ENCODE results near the gene CGAS.
"Not testable (repeated sequence)": the region's sequence is repeated elsewhere in the genome, so short reads cannot be mapped to it uniquely, and the experiment has no call there.

Gene CGAS

GRCh38 chr6:73452107-73452461 is at the start of gene CGAS:
Gene CGAS (minus strand): TSS chr6:73452297. CDS start chr6:73452181, 116 bp downstream.
- no peak for DNase-seq

DNA sequence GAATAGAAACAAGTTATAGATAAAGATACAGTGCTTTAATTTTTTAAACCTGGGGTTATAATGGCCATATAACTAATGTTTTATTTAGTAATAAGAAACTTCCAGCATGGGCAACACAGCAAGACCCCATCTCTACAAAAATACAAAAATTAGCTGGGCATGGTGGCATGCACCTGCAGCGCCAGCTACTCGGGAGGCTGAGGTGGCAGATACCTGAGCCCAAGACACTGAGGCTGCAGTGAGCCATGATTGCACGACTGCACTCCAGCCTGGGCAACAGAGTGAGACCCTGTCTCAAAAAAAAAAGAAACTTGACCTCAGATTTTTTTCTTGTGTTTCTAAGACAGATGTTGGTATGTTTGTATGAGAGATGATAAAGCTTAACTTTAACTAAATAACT is 45.8 kb upstream of the CGAS start:
- no peak for DNase-seq

DNA sequence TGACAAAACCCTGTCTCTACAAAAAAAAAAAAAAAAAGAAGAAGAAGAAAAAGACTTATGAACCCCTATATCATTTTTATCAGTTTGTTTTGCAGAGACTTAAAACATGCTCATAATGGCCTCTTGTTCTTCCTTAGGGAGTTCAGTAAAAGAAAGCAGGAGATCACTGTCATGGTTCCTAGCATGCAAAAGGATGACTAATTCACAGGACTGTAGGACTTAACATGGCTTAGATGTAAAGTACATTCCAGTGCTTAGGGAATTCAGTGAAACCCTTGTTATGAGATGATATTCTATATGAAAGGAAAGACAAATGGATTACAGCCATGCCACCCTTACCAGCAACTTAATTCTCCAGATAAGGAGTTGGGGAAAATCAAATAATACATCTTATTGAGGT is 39.3 kb upstream of the CGAS start:
- DNase-seq = no peak

DNA sequence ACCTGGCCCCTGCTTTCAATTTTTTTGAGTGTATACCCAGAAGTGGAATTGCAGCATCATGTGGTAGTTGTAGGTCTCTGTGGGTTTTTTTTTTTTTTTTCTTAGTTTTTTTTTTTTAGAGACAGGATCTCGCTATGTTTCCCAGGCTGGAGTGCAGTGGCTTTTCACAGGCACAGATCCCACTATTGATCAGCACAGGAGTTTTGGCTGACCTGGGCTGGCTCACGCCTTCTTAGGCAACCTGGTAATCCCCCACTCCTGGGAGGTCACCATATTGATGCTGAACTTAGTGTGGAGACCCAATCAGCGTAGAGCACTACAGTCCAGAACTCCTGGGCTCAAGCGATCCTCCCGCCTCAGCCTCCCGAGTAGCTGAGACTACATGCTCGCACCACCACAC is 35.4 kb upstream of the CGAS start:
- DNase-seq = no peak

DNA sequence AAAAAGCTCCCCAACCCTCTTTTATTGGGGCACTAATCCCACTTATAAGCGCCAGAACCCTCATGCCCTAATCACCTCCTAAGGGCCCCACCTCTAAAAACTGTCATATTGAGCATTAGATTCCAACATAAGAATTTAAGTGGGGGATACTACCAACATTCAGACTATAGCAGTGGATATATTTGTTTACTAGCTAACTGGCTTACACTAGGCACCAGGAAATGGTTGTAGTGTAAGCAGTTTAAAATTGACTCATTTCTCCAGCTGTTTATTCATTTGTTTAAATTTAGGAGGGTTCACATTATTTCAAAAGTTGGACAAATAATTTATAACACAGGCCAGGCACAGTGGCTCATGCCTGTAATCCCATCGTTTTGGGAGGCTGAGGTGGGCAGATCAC is 32.3 kb upstream of the CGAS start:
- DNase-seq = no peak

- DNase-seq = no peak
Measured at GRCh38 chr6:73481969-73482368, 29.9 kb upstream of the CGAS start.

GRCh38 chr6:73477407-73477806 is 25.3 kb upstream of the CGAS start:
- DNase-seq = no peak

GRCh38 chr6:73476723-73477122 is 24.6 kb upstream of the CGAS start:
- DNase-seq = no peak

- no peak for DNase-seq
Measured at GRCh38 chr6:73471686-73472290, 19.7 kb upstream of the CGAS start.

GRCh38 chr6:73461537-73462350 is 9.6 kb upstream of the CGAS start, which contains the start of gene MTO1:
Gene MTO1 (plus strand): TSS chr6:73461737. CDS start chr6:73461855, 118 bp downstream.
- peak; percentile 77 for DNase-seq

GRCh38 chr6:73460056-73460455 is 8.0 kb upstream of the CGAS start:
- DNase-seq = no peak

DNA sequence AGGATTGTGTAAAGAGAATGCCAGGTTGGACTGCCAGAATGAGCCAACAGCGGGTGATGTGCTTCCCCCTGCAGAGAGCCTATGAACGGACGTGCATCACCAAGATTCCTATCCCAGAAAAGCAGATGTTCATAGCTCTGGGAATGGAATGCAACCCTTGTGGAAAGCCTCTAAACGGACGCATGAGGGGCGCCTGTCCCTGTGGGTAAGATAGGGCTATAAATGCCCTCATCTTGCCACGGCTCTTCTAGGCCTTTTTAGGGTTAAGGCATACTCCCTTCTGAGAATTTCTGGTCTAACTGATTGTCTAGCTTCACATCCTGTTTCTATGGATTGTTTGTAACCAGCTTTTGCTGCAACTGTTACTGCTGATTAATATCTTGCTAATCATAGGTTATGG is 7.4 kb upstream of the CGAS start:
- not testable (repeated sequence) for DNase-seq

DNA sequence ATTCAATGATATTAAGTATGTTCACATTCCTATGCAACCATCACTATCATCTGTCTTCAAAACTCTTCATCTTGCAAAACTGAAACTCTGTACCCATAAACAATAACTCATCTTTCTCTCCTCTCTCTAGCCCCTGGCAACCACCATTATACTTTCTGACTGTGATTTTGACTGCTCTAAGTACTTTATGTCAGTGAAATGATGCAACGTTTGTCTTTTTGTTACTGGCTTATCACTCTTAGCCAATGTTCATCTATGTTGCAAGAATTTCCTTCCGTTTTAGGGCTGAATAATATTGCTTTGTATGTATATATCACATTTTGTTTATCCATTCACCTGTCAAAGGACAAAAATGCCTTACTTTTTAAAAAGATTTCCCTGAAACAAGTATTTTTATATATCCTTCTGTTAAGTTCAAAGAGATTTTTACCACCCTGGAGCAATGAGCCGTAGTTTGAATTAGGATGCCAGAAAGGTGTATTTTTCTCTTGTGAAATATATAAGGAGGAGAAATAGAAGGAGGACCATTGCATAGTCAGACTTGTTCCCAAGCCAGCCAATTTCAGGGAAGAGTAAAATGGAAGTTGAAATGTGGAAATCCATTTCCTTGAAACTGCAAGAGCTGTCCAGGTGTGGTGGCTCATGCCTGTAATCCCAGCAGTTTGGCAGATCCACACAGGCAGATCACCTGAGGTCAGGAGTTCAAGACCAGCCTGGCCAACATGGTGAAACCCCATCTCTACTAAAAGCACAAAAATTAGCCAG is 4.0 kb upstream of the CGAS start:
- no peak for DNase-seq

GRCh38 chr6:73451223-73452106 is 632 bp downstream of the CGAS start:
- DNase-seq = no peak

DNA sequence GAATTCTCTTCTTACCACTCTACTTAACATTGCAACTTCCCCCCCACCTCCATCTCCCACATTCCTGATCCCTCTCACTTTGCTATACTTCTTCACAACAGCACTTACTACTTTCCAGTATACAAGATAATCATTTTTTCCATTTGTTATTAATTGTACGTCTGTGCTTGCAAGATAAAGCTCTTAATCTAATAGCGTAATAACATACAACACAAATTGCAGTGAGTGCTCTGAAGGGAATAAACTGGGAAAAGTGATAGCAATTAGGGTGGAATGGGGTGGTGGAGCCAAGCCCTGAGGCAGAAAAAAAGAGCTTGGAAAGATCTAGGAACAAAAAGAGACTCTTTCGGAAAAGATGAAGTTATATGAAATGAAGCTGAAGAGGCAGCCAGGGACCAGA is 8.5 kb downstream of the CGAS start:
- no peak for DNase-seq

DNA sequence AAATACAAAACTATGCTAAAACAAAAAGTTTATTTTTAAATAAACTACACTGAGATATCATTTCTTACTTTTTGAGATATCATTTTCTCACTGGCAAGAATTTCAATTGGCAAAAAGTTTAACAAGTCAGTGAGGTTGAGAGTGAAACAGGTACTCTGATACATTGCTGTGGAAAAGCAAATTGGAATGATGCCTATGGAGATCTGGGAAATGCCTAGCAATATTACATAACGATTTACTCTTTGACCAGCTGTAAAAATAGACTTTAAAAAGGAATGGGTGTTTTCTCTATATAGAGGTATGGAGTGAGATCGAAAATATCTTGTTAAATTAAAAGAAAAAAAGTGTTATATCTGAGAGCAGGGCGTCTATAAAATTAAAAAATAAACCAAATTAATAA is 16.9 kb downstream of the CGAS start:
- no peak for DNase-seq

DNA sequence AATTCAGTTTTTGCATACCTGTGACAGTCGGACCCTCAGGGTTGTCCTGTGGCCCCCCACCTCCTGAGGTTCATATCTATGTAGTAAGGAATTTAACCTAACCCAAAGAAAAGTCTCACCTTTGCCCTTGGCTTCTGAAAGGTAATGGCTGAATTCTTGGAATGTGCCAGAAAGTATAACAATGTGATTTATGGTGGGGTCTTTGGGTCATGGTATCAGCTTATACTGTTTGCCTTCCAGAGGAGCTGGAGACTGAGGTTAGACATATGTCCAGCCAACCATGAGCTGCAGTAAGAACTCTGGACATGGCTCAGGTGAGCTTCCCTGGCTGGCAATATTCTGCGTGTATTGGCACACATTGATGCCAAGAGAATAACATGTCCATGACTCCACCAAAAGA is 30.6 kb downstream of the CGAS start:
- DNase-seq = no peak

DNA sequence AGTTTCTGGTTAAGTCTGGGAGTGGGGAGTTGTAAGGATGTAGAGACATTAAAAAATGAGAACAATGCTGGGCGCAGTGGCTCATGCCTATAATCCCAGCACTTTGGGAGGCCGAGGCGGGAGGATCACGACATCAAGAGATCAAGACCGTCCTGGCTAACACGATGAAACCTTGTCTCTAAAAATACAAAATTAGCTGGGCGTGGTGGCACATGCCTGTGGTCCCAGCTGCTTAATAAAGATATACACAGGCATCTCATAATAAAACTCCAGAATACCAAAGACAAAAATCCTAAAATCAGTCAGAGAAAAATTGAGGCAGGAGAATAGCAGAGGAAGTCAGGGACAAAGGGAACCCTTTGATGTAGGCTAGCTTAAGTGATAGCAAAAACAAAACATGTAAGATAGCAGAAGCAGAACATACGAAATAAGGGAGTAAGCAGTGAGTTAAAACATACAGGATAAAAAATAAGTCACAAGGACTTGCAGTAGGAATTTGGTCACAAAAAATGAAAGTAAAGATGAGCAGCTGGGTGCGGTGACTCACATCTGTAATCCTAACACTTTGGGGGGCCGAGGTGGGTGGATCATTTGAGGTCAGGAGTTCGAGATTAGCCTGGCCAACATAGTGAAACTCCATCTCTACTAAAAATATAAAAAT is 33.9 kb downstream of the CGAS start:
- DNase-seq = no peak

DNA sequence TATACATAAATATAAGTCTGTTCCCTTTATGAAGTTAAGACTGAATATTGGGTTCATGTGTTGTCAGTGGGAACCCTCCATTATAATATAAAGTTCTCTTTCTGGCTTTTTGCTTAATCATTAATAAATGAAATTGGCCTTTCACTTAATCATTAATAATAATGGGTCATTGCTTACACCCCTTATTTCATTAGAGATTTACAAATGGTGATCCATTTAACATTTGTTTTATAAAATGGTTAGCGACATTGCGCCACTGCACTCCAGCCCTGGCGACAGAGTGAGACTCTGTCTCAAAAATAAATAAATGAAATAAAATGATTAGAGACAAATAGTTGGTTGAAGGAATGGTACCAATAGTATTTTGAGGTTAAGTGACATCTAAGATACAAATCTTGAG is 39.0 kb downstream of the CGAS start:
- no peak for DNase-seq

DNA sequence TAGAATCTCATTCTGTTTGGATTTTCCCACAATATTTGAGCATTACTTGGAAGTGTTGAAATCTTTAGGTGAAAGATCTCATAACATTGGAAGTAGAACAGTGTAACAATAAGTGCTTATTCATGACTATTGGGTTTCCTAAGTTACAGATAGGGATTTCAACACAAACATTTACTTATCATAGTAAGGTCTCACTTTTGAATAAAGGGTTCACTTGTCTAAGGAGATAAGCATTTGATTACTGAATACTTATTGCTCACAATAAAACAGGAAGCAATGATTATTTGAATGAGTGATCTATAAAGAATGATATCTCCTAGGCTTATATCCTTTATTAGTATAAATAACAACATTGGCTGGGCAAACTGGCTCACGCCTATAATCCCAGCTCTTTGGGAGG is 42.7 kb downstream of the CGAS start:
- no peak for DNase-seq

DNA sequence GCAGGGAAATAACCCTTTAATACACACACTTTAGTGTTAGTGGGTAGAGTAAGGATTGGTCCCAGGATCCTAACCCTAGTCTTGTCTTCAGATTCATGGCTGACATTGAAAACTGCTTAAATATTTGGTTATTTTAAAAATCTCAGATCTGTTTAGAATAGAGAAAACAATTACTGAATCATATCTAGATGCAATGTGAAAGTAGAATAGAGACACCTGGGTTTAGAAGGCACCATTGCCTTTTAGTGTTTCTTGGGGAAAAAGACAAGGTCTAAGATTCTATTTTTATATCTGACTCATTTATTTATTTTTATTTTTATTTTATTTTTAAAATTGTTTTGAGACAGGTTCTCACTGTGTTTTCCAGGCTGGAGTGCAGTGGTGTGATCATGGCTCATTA is 51.4 kb downstream of the CGAS start:
- DNase-seq = no peak

GRCh38 chr6:73395875-73396274 is 56.2 kb downstream of the CGAS start:
- no peak for DNase-seq
